ENCODE measurements around the gene CFAP20DC. TPM values are rescaled to one million over a fixed set of nuclear protein-coding genes. Genes with fewer than 3 reads are reported as not detected.
"Not testable (repeated sequence)": the region's sequence is repeated elsewhere in the genome, so short reads cannot be mapped to it uniquely, and the experiment has no call there.

CFAP20DC gene
- total and polyA plus RNA-seq, 12 donors, result 0.35 to 6.0 (median 2.0) TPM

- H3K9me3 ChIP-seq (replicated peaks in 1 of 3), result no peaks in the 10 kb centered on the region
- intact Hi-C loops (cut with DNase I), result no loop called here
Observed at GRCh38 chr3:58698246-58698645, 351.6 kb downstream of the CFAP20DC start.

DNA sequence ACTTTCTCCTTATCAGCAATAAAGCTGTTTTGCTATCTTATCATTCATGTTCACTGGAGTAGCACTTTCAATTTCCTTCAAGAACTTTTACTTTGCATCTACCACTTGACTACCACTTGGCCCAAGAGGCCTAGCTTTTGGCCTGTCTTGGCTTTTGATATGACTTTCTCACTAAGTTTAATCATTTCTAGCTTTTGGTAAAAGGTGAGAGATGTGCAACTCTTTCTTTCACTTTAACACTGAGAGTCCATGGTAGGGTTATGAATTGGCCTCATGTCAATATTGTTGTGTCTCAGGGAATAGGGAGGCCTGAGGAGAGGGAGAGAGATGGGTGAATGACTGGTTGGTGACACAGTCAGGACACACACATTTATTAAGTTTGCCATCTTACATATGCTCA, 352.3 kb downstream of the CFAP20DC start:
- no peaks in the 10 kb centered on the region for H3K36me3 ChIP-seq (replicated peaks in 1 of 2)
- H3K4me3 ChIP-seq, result no peak overlapping the region
- intact Hi-C loops (cut with DNase I), result no loop called here
- DNase-seq, result no peak
- no peaks in the 10 kb centered on the region for H3K4me1 ChIP-seq (replicated peaks in 1 of 2)
- no peak overlapping the region for H3K27ac ChIP-seq
- TF ChIP-seq CTCF (IDR thresholded peaks at IDR 0.05), result no peak
- no peak for TF ChIP-seq POLR2A (IDR thresholded peaks at IDR 0.05)
- H3K27me3 ChIP-seq, result no peaks in the 10 kb centered on the region
- no peaks in the 10 kb centered on the region for H3K9me3 ChIP-seq (replicated peaks in 1 of 3)

More at GRCh38 chr3:58698246-58698645, 351.6 kb downstream of the CFAP20DC start:
- no peak for DNase-seq
- no peaks in the 10 kb centered on the region for H3K27me3 ChIP-seq
- H3K27ac ChIP-seq, result no peak overlapping the region
- no peak overlapping the region for H3K4me3 ChIP-seq
- H3K36me3 ChIP-seq (replicated peaks in 1 of 2), result no peaks in the 10 kb centered on the region
- no peak for TF ChIP-seq POLR2A (IDR thresholded peaks at IDR 0.05)
- TF ChIP-seq CTCF (IDR thresholded peaks at IDR 0.05), result no peak
- no peaks in the 10 kb centered on the region for H3K4me1 ChIP-seq (replicated peaks in 1 of 2)

DNA sequence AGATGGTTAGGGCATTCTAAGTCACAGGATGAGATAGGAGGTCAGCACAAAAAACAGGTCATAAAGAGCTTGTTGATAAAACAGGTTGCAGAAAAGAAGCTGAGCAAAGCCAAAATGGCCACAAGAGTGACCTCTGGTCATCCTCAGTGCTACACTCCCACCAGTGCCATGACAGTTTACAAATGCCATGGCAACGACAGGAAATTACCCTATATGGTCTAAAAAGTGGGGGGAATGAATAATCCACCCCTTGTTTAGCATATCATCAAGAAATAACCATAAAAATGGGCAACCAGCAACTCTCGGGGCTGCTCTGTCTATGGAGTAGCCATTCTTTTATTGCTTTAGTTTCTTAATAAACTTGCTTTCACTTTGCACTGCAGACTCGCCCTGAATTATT, 353.0 kb downstream of the CFAP20DC start:
- H3K4me1 ChIP-seq (replicated peaks in 1 of 2); H3K9me3 ChIP-seq (replicated peaks in 1 of 3); H3K27me3 ChIP-seq; H3K27ac ChIP-seq; DNase-seq; H3K4me3 ChIP-seq; H3K36me3 ChIP-seq (replicated peaks in 1 of 2); intact Hi-C loops (cut with DNase I): not testable (repeated sequence)
- WGBS, 4 donors, result 76 to 93% (median 78%) methylated on average over 3 of the region's 3 CpGs

DNA sequence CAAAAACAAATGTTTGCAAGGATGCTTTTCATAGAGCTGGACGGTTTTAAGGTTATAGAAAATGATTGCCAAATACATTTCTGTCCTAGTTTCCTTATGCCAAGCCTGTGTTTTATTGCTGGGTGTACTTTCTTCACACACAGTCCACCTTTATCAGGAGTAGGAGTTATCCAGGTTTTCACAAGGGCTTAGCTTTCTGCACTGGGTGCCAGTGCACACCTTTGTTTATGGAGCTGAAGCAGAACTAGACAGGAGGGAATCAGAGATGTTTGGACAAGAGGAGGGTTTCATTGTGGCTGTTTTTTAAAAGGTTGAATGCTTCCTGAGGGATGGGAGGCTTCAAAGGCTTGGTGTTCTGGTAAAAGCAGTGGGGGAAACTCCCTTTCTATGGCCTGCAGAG, 353.7 kb downstream of the CFAP20DC start:
- no peak overlapping the region for H3K4me3 ChIP-seq
- DNase-seq, result no peak
- TF ChIP-seq CTCF (IDR thresholded peaks at IDR 0.05) (no peak), POLR2A (IDR thresholded peaks at IDR 0.05) (no peak)
- H3K27ac ChIP-seq, result no peak overlapping the region
- intact Hi-C loops (cut with DNase I), result no loop called here
- no peaks in the 10 kb centered on the region for H3K27me3 ChIP-seq
- H3K9me3 ChIP-seq (replicated peaks in 1 of 3), result no peaks in the 10 kb centered on the region
- no peaks in the 10 kb centered on the region for H3K36me3 ChIP-seq (replicated peaks in 1 of 2)
- WGBS, 4 donors, result 22 to 71% (median 48%) methylated on average over 1 of the region's 1 CpG
- no peaks in the 10 kb centered on the region for H3K4me1 ChIP-seq (replicated peaks in 1 of 2)

GRCh38 chr3:58695284-58695683, 354.5 kb downstream of the CFAP20DC start:
- intact Hi-C loops (cut with DNase I); H3K4me1 ChIP-seq (replicated peaks in 1 of 2); H3K27me3 ChIP-seq; H3K36me3 ChIP-seq (replicated peaks in 1 of 2); H3K27ac ChIP-seq; H3K4me3 ChIP-seq; DNase-seq; H3K9me3 ChIP-seq (replicated peaks in 1 of 3): not testable (repeated sequence)
- 72 to 85% (median 74%) methylated on average over 4 of the region's 4 CpGs for WGBS, 4 donors
